ENCODE measurements around the gene MCF2L.
A peak's percentile ranks its signal among the peaks of the same experiment; 100 is the strongest.
"Not testable (repeated sequence)": the region's sequence is repeated elsewhere in the genome, so short reads cannot be mapped to it uniquely, and the experiment has no call there.

Gene MCF2L

GRCh38 chr13:113109151-113110047 is 140.4 kb downstream of the MCF2L start:
- DNase-seq, result peak in 4 of 42 donors; percentile 3 to 29 (median 16)
- intact Hi-C loops (cut with DNase I), result no loop called here

- peak in 22 of 42 donors; percentile 15 to 63 (median 36) for DNase-seq
These were observed 141.2 kb downstream of the MCF2L start for GRCh38 chr13:113110048-113110851.

DNA sequence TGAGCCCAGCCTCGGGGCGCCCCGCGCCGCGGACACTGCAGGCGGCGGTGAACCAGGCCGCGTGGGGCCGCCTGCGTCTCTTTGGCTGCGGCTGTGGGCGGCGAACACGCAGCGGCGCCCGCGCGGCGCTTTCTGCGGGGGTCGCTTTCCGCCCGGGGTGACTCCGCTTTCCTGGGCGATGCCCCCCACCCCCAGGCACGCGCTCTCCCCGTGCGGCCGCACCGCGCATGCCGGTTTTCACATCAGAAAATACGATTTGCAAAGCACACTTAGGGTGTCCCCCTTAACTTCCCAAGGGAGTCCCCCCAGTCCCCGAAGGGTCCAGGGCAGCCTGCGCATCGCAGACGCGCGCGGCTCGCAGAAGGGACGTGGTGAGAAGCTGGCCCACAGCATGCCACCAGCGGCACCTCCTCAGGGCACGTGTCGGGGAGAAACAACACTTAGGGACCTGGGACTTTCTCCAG is 141.9 kb downstream of the MCF2L start:
- intact Hi-C loops (cut with DNase I), result no loop called here
- peak in 6 of 42 donors; percentile 1 to 30 (median 18) for DNase-seq

More at GRCh38 chr13:113110048-113110851, 141.2 kb downstream of the MCF2L start:
- intact Hi-C loops (cut with DNase I), result no loop called here

DNA sequence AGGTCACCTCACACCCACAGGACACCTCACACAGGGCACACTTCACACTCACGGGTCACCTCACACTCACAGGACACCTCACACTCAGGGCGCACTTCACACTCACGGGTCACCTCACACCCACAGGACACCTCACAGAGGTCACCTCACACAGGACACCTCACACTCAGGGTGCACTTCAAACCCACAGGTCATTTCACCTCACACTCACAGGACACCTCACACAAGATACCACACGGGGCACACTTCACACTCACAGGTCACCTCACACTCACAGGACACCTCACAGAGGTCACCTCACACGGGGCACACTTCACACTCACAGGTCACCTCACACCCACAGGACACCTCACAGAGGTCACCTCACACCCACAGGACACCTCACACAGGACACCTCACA is 142.8 kb downstream of the MCF2L start:
- DNase-seq, result peak in 3 of 42 donors; percentile 2 to 4 (median 3)
- intact Hi-C loops (cut with DNase I), result not testable (repeated sequence)

DNA sequence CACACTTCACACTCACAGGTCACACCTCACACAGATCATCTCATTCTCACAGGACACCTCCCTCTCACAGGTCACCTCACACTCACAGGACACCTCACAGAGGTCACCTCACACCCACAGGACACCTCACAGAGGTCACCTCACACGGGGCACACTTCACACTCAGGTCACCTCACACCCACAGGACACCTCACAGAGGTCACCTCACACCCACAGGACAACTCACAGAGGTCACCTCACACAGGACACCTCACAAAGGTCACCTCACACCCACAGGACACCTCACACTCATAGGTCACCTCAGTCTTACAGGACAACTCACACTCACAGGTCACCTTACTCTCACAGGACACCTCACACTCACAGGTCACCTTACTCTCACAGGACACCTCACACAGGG is 143.5 kb downstream of the MCF2L start:
- intact Hi-C loops (cut with DNase I), result not testable (repeated sequence)
- peak in 3 of 42 donors; percentile 2 to 9 (median 2) for DNase-seq

DNA sequence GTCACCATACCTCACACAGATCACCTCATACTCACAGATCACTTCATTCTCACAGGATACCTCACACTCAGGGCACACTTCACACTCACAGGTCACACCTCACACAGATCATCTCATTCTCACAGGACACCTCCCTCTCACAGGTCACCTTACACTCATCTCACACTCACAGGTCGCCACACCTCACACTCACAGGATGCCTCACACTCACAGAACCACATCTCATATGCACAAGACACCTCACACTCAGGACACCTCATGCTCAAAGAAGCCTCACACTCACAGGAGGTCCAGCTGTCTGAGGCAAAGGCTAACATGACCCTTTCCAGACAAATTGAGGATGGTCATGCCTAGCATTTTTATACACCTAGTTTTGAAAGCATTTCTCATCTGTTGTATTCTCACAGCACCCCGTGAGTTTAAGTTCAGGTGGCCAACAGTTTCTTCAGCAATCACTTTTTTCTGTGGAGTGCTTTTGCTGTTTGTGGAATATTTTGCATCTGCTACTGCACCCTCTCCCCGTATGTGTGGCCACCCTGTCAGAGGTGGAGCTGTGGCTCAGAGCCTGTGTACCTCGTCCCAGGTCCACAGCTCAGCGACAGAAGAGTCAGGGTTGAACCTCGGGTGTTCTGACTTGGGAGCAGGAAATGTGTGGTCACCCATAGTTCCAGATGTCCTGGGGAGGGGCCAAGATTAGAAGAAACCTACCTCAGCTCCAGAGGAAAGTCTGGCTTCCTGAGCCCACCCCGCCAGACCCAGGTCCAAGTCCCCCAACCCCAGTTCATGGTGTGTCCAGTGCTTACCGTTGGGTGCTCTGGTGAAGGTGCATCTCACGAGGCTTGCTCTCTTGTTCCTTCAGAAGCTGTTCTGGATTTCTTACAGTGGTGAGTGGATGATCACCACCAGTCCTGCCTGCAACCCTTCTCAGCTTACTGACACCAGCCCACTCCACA is 144.2 kb downstream of the MCF2L start:
- intact Hi-C loops (cut with DNase I), result no loop called here
- DNase-seq, result peak in 12 of 42 donors; percentile 1 to 35 (median 11)

- intact Hi-C loops (cut with DNase I), result no loop called here
- peak in 14 of 42 donors; percentile 5 to 40 (median 14) for DNase-seq
These were observed 144.8 kb downstream of the MCF2L start for GRCh38 chr13:113113846-113114271.

GRCh38 chr13:113114511-113115362 is 145.7 kb downstream of the MCF2L start:
- intact Hi-C loops (cut with DNase I), result no loop called here
- DNase-seq, result peak in 13 of 42 donors; percentile 4 to 39 (median 16)

DNA sequence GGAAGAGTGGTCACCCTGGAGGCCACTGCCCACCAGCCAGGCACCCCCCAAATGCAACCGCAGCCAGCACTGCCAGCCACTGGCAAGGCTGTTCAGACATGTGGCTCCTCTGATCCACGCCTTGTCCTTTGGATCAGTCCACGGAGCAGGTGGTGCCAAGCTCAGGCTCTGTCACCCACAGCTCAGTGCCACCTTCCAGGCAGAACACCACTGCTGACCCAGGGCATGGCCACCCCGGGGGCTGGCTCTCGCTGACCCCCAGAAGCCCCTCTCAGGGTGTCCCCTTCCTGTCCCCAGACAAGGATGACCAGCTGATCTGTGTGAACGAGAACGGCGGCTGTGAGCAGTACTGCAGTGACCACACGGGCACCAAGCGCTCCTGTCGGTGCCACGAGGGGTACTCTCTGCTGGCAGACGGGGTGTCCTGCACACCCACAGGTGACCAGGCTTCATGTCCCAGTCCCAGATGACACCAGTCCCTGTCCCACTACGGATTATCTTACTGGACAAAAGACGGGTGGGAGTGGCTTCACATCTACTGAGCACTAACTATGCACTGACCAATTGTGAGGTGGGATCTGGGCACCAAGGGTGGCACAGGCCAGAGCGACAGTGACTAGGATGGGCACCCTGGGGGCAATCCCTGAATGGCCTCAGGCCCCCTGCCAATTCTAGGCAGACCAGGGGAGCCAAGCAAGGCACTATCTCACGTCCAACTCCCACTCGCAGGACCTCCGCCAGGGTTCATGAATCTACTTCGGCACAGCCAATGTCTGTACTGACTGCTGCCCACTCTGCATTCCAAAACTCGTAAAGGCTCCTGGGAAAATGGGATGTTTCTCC is 146.6 kb downstream of the MCF2L start:
- intact Hi-C loops (cut with DNase I), result no loop called here
- peak in 15 of 42 donors; percentile 6 to 31 (median 11) for DNase-seq

DNA sequence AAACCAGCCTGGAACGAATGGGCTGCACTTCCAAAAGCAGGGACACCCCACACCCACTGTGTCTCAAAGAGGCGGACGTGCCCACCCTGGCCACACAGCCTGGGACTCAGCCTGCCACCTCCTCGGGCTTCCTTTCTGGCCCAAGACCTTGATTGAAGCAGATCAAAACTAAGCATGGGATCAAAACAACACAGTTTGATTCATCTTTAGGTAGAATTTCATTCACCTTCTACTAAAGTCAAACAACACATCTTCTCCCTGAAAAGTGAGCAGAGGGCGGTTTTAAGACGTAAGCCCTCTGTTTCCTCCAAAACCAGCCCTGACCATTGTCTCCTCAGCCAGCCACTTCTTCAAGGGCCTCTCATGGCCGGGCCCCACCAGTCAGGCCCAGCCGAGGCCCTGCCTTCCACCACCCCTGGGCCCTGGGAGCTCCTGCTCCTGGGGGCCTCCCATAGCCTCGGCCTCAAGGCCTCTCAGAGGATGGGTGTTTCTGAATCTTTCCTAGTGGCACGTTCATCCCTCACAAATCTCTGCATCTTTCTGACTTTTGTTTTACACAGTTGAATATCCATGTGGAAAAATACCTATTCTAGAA is 147.3 kb downstream of the MCF2L start:
- intact Hi-C loops (cut with DNase I), result no loop called here
- DNase-seq, result peak in 8 of 42 donors; percentile 1 to 39 (median 18)

GRCh38 chr13:113116871-113117271 is 147.9 kb downstream of the MCF2L start:
- intact Hi-C loops (cut with DNase I), result no loop called here
- DNase-seq, result peak in 11 of 42 donors; percentile 2 to 30 (median 17)

DNA sequence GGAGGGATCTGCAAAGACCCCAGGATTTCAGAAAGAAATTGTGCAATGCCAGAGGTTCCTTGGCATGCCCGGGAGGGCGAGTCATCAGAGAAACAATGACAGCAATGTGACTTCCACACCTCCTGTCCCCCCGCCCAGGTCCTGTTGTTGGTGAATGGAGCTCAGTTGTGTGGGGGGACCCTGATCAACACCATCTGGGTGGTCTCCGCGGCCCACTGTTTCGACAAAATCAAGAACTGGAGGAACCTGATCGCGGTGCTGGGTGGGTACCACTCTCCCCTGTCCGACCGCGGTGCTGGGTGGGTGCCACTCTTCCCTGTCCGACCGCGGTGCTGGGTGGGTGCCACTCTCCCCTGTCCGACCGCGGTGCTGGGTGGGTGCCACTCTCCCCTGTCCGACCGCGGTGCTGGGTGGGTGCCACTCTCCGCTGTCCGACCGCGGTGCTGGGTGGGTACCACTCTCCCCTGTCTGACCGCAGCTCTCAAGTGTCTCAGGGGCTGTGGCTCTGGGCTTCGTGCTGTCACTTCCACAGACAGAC is 148.4 kb downstream of the MCF2L start:
- intact Hi-C loops (cut with DNase I), result no loop called here
- peak in 13 of 42 donors; percentile 5 to 37 (median 15) for DNase-seq

GRCh38 chr13:113117911-113118260 is 148.9 kb downstream of the MCF2L start:
- intact Hi-C loops (cut with DNase I), result no loop called here
- peak in 10 of 42 donors; percentile 3 to 35 (median 12) for DNase-seq

DNA sequence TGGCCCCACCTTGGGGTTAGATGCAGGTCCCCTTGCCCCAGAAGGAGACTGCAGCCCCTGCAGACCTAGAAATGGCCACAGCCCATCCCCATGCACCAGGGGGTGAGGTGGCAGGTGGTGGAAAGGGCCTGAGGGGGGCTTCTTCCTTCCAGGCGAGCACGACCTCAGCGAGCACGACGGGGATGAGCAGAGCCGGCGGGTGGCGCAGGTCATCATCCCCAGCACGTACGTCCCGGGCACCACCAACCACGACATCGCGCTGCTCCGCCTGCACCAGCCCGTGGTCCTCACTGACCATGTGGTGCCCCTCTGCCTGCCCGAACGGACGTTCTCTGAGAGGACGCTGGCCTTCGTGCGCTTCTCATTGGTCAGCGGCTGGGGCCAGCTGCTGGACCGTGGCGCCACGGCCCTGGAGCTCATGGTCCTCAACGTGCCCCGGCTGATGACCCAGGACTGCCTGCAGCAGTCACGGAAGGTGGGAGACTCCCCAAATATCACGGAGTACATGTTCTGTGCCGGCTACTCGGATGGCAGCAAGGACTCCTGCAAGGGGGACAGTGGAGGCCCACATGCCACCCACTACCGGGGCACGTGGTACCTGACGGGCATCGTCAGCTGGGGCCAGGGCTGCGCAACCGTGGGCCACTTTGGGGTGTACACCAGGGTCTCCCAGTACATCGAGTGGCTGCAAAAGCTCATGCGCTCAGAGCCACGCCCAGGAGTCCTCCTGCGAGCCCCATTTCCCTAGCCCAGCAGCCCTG is 149.4 kb downstream of the MCF2L start:
- peak in 15 of 42 donors; percentile 5 to 32 (median 15) for DNase-seq
- intact Hi-C loops (cut with DNase I), result no loop called here

GRCh38 chr13:113119166-113119821 is 150.3 kb downstream of the MCF2L start:
- DNase-seq, result peak in 10 of 42 donors; percentile 1 to 36 (median 18)
- intact Hi-C loops (cut with DNase I), result no loop called here

Data from head of caudate nucleus (tissue), 42 donors.